ENCODE results near the gene ME2. TPM values are rescaled to one million over a fixed set of nuclear protein-coding genes. Genes with fewer than 3 reads are reported as not detected.
A peak's percentile ranks its signal among the peaks of the same experiment; 100 is the strongest.

The ME2 gene
- total and polyA plus RNA-seq, 9 of the 15 experiments (the other 6 are each of a cell fraction or from before 2014, with no cell fraction given), result 12.3 to 54.4 (median 36.2) TPM

GRCh38 chr18:50877545-50878265 is 1.2 kb upstream of the ME2 start:
- intact Hi-C loops (cut with micrococcal nuclease) (loop anchor here (10.0 kb wide), 1 partner anchor 127 kb away; no protein-coding TSS in a partner anchor), in situ Hi-C loops (cut with MboI) (no loop called here)
- H3K9ac ChIP-seq (ENCODE audit: insufficient read depth in 1 of 2, low read depth in 2 of 2, low read length in 2 of 2), result no peak overlapping the region
- WGBS (ENCODE audit: insufficient coverage, low coverage, missing lambda C conversion rate), result 64% methylated on average over 7 of the region's 8 CpGs
- H3K9me1 ChIP-seq (ENCODE audit: control insufficient read depth, insufficient read depth, low read length), result no peaks in the 10 kb centered on the region
- TF ChIP-seq CEBPG (CRISPR knock-in tag; IDR thresholded peaks at IDR 0.05) (no peak), CEBPG (tag; conservative IDR thresholded peaks at IDR 0.05 in 1 of 2, IDR thresholded peaks at IDR 0.05 in 1 of 2) (peak; percentile 49 to 74; a peak in 3 of 4 replicates), ESRRA (IDR thresholded peaks at IDR 0.05; ENCODE audit: borderline replicate concordance, low read depth) (no peak), ATF7 (IDR thresholded peaks at IDR 0.05) (no peak), PHB (CRISPR knock-in tag; IDR thresholded peaks at IDR 0.05) (no peak), TCF7L2 (IDR thresholded peaks at IDR 0.05; ENCODE audit: low read depth, low read length) (no peak), CEBPB (tag; IDR thresholded peaks at IDR 0.05) (peak; percentile 69)
- no peaks in the 10 kb centered on the region for H3K9me3 ChIP-seq (replicated peaks; ENCODE audit: control insufficient read depth, insufficient read depth, low read depth, low read length)
- H3K4me2 ChIP-seq (ENCODE audit: insufficient read depth, low read length), result peak overlapping the region; percentile 87; the same call in 1 of the 2 replicates
- BruUV-seq (replicated peaks), result no TSS peak
- H3K27me3 ChIP-seq (ENCODE audit: control insufficient read depth in 2 of 2, insufficient read depth in 2 of 2, low read length in 2 of 2), result no peaks in the 10 kb centered on the region
- peak overlapping the region; percentile 74; the same call in 1 of the 2 replicates for H3K4me3 ChIP-seq
- no peak for ATAC-seq
- POLR2A ChIA-PET, result interaction anchor here (0.6 kb wide), 2 partner anchors 78 to 89 kb away, joined by 3 to 4 read pairs; no protein-coding TSS in a partner anchor
- no peak for DNase-seq (ENCODE audit: extremely low read depth in 1 of 4, low spot score in 3 of 4)
- H3K36me3 ChIP-seq (ENCODE audit: control insufficient read depth, insufficient read depth, low read length), result no peaks in the 10 kb centered on the region
- H3K79me2 ChIP-seq (ENCODE audit: control insufficient read depth, insufficient read depth, low read length), result peaks cover 34% of the 10 kb centered on the region
- H3K27ac ChIP-seq (ENCODE audit: extremely low read depth, low read depth, low read length), result no peak overlapping the region
- peaks cover 3 to 4% of the 10 kb centered on the region in 2 experiments; a peak in 3 of 5 replicates for H3K4me1 ChIP-seq (replicated peaks in 1 of 2; ENCODE audit: control insufficient read depth in 2 of 2, insufficient read depth in 2 of 2, low read length in 2 of 2)
- H4K20me1 ChIP-seq (replicated peaks; ENCODE audit: control insufficient read depth, insufficient read depth, low read length), result no peaks in the 10 kb centered on the region
- no peak for FAIRE-seq
- CTCF ChIA-PET (ENCODE audit: low intra/inter-chr PET ratio), result no interaction called here
- peak overlapping the region; percentile 94 for H2AFZ ChIP-seq (ENCODE audit: low read depth, low read length)

Measured in K562 (cell line).